Stimulated activated CD4-positive, alpha-beta T cell treated with anti-CD3 and anti-CD28 coated beads, Interleukin-4, amount 100 ng/mL, for 4 hours (primary cell): ENCODE data around the gene WDR55.
"Not testable (repeated sequence)": the region's sequence is repeated elsewhere in the genome, so short reads cannot be mapped to it uniquely, and the experiment has no call there.

ENCODE experiments used
- DNase-seq, 2 experiments: peaks; one replicate each; pipeline ENCODE4 v3.0.0-alpha.2; 2020

WDR55 gene

GRCh38 chr5:140664359-140665119 lies at the start of gene WDR55:
Gene WDR55, plus strand, starts transcription at chr5:140664904. Its CDS starts 9 bp downstream, at chr5:140664913.
- peak; percentile 95 for DNase-seq

GRCh38 chr5:140622301-140622700 lies 42.4 kb upstream of the WDR55 start:
- DNase-seq: no peak

GRCh38 chr5:140623061-140623460 lies 41.6 kb upstream of the WDR55 start:
- not testable (repeated sequence) for DNase-seq

- not testable (repeated sequence) for DNase-seq
These were observed 39.8 kb upstream of the WDR55 start for GRCh38 chr5:140624886-140625285.

GRCh38 chr5:140627972-140628371 lies 36.7 kb upstream of the WDR55 start:
- DNase-seq: no peak

- DNase-seq: no peak
These were observed 36.0 kb upstream of the WDR55 start for GRCh38 chr5:140628711-140629110.

GRCh38 chr5:140630292-140631035 lies 34.2 kb upstream of the WDR55 start:
- no peak for DNase-seq

- no peak for DNase-seq
These were observed 33.7 kb upstream of the WDR55 start for GRCh38 chr5:140631036-140631417.

- peak; percentile 22 to 24 for DNase-seq
These were observed 32.8 kb upstream of the WDR55 start for GRCh38 chr5:140631831-140632365.

- peak; percentile 45 to 56 for DNase-seq
These were observed 32.2 kb upstream of the WDR55 start for GRCh38 chr5:140632366-140633020.

GRCh38 chr5:140633021-140633471 lies 31.7 kb upstream of the WDR55 start, which contains the start of gene CD14:
Gene CD14, minus strand, starts transcription at chr5:140633175. Its CDS starts 104 bp downstream, at chr5:140633071.
- DNase-seq: peak; percentile 1 to 30

- no peak for DNase-seq
These were observed 31.2 kb upstream of the WDR55 start for GRCh38 chr5:140633501-140633900.

- no peak for DNase-seq
These were observed 30.6 kb upstream of the WDR55 start for GRCh38 chr5:140634103-140634502.

GRCh38 chr5:140635291-140636257 lies 29.1 kb upstream of the WDR55 start:
- DNase-seq: no peak

GRCh38 chr5:140637371-140638100 lies 27.2 kb upstream of the WDR55 start:
- no peak for DNase-seq

- not testable (repeated sequence) for DNase-seq
These were observed 25.9 kb upstream of the WDR55 start for GRCh38 chr5:140638898-140639147.

GRCh38 chr5:140639148-140639981 lies 25.3 kb upstream of the WDR55 start, which contains the start of gene TMCO6:
Gene TMCO6, plus strand, starts transcription at chr5:140639451. Its CDS starts 77 bp downstream, at chr5:140639528.
- DNase-seq: peak; percentile 93 to 98

GRCh38 chr5:140641716-140642115 lies 23.0 kb upstream of the WDR55 start:
- DNase-seq: no peak

GRCh38 chr5:140642718-140643117 lies 22.0 kb upstream of the WDR55 start:
- DNase-seq: no peak

- DNase-seq: no peak
These were observed 17.7 kb upstream of the WDR55 start for GRCh38 chr5:140647042-140647419.
